Osteocyte (in vitro differentiated cells): ENCODE measurements around the gene ARID5A. TPM values are rescaled to one million over a fixed set of nuclear protein-coding genes. Genes with fewer than 3 reads are reported as not detected.

ENCODE experiments used
- DNase-seq: peaks from one replicate; pipeline ENCODE4 v3.0.0; 2021; ENCODE audit warnings: mixed read lengths; ENCODE audit not compliant: unreplicated experiment; ENCODE audit errors: extremely low spot score
- H3K27ac Mint-ChIP-seq: one replicate; pipeline ENCODE4 v1.8.0; 2021; ENCODE audit warnings: mild to moderate bottlenecking, mixed read lengths; ENCODE audit not compliant: unreplicated experiment
- H3K27me3 Mint-ChIP-seq: one replicate; pipeline ENCODE4 v1.8.0; 2021; ENCODE audit warnings: mixed read lengths; ENCODE audit not compliant: unreplicated experiment
- H3K36me3 Mint-ChIP-seq: one replicate; pipeline ENCODE4 v1.8.0; 2021; ENCODE audit warnings: mixed read lengths; ENCODE audit not compliant: unreplicated experiment
- H3K4me1 Mint-ChIP-seq: one replicate; pipeline ENCODE4 v1.8.0; 2021; ENCODE audit warnings: mixed read lengths; ENCODE audit not compliant: unreplicated experiment
- H3K4me3 Mint-ChIP-seq: one replicate; pipeline ENCODE4 v1.8.0; 2021; ENCODE audit warnings: mild to moderate bottlenecking, moderate library complexity, mixed read lengths; ENCODE audit not compliant: unreplicated experiment
- H3K9me3 Mint-ChIP-seq: one replicate; pipeline ENCODE4 v1.8.0; 2021; ENCODE audit warnings: mixed read lengths; ENCODE audit not compliant: unreplicated experiment
- CTCF ChIP-seq: fragments of 200-600 bp; sonication (generic); IDR thresholded peaks from 2 replicates; pipeline ENCODE4 v1.5.0; 2021; ENCODE audit warnings: antibody characterized with exemption, mild to moderate bottlenecking, moderate library complexity
- total RNA-seq: library from RNA; stranded (reverse); gene quantifications from 2 replicates; pipeline ENCODE4 v1.2.1, GENCODE V29; 2021

The ARID5A gene
- total RNA-seq, 1 donor from 2014 or later: 25.9 TPM

GRCh38 chr2:96547731-96548171 is 11.2 kb downstream of the ARID5A start:
- Mint-ChIP-seq H3K4me1 (peaks cover 19% of the 10 kb centered on the region), H3K27me3 (no peaks in the 10 kb centered on the region), H3K36me3 (peaks cover 30% of the 10 kb centered on the region), H3K9me3 (no peaks in the 10 kb centered on the region), H3K4me3 (no peak overlapping the region), H3K27ac (peak overlapping the region; percentile 36)
- DNase-seq: no peak
- peak; percentile 43 for TF ChIP-seq CTCF

GRCh38 chr2:96548558-96549465 is 12.3 kb downstream of the ARID5A start:
- no peak for DNase-seq
- no peaks in the 10 kb centered on the region for H3K9me3 Mint-ChIP-seq
- no peaks in the 10 kb centered on the region for H3K27me3 Mint-ChIP-seq
- no peak overlapping the region for H3K4me3 Mint-ChIP-seq
- no peak overlapping the region for H3K27ac Mint-ChIP-seq
- peaks cover 19% of the 10 kb centered on the region for H3K4me1 Mint-ChIP-seq
- no peak for TF ChIP-seq CTCF
- peaks cover 23% of the 10 kb centered on the region for H3K36me3 Mint-ChIP-seq

GRCh38 chr2:96549466-96549785 is 12.9 kb downstream of the ARID5A start:
- Mint-ChIP-seq H3K4me3 (no peak overlapping the region), H3K36me3 (peaks cover 18% of the 10 kb centered on the region), H3K9me3 (no peaks in the 10 kb centered on the region), H3K4me1 (peaks cover 20% of the 10 kb centered on the region), H3K27me3 (no peaks in the 10 kb centered on the region), H3K27ac (no peak overlapping the region)
- no peak for DNase-seq
- TF ChIP-seq CTCF: no peak

- H3K36me3 Mint-ChIP-seq: peaks cover 13% of the 10 kb centered on the region
- peak; percentile 37 for TF ChIP-seq CTCF
- peaks cover 18% of the 10 kb centered on the region for H3K4me1 Mint-ChIP-seq
- no peak overlapping the region for H3K4me3 Mint-ChIP-seq
- H3K27ac Mint-ChIP-seq: no peak overlapping the region
- no peak for DNase-seq
- H3K9me3 Mint-ChIP-seq: no peaks in the 10 kb centered on the region
- no peaks in the 10 kb centered on the region for H3K27me3 Mint-ChIP-seq
Measured at GRCh38 chr2:96549967-96550786, 13.6 kb downstream of the ARID5A start.
